Measurements from ENCODE around the gene STARD5. TPM values are rescaled to one million over a fixed set of nuclear protein-coding genes. Genes with fewer than 3 reads are reported as not detected.

The STARD5 gene
- total RNA-seq, 1 experiment from 2014 or later, result 1.0 TPM

GRCh38 chr15:81329446-81329845 is 5.5 kb upstream of the STARD5 start:
- peaks cover 6% of the 10 kb centered on the region for H3K4me1 Mint-ChIP-seq (ENCODE audit: low read depth, unreplicated experiment)
- Histone ChIP-seq H3K9me3 (no peaks in the 10 kb centered on the region), H3K4me1 (peaks cover 6% of the 10 kb centered on the region), H3K4me3 (ENCODE audit: low read depth, low read length) (no peak overlapping the region), H3K36me3 (ENCODE audit: control insufficient read depth, insufficient read depth, low read length) (no peaks in the 10 kb centered on the region), H3K27me3 (replicated peaks; ENCODE audit: control insufficient read depth, insufficient read depth, low read length) (no peaks in the 10 kb centered on the region)
- H3K4me3 Mint-ChIP-seq (ENCODE audit: unreplicated experiment), result no peak overlapping the region
- intact Hi-C loops (cut with micrococcal nuclease; ENCODE audit: unreplicated experiment), result no loop called here
- ChIA-PET CTCF (no interaction called here), POLR2A (no interaction called here)
- DNase-seq, result no peak
- no peak for TF ChIP-seq CTCF (IDR thresholded peaks at IDR 0.05; ENCODE audit: insufficient read depth in 1 of 2, low read depth in 1 of 2, low read length in 1 of 2, severe bottlenecking in 1 of 2, unreplicated experiment in 1 of 2)
- H3K27ac Mint-ChIP-seq (ENCODE audit: unreplicated experiment), result no peak overlapping the region
- H3K9me3 Mint-ChIP-seq (ENCODE audit: unreplicated experiment), result no peaks in the 10 kb centered on the region
- H3K27me3 Mint-ChIP-seq (ENCODE audit: insufficient read depth, unreplicated experiment), result peaks cover 3% of the 10 kb centered on the region
- BruUV-seq (replicated peaks), result no TSS peak
- no peaks in the 10 kb centered on the region for H3K36me3 Mint-ChIP-seq (ENCODE audit: insufficient read depth, unreplicated experiment)

DNA sequence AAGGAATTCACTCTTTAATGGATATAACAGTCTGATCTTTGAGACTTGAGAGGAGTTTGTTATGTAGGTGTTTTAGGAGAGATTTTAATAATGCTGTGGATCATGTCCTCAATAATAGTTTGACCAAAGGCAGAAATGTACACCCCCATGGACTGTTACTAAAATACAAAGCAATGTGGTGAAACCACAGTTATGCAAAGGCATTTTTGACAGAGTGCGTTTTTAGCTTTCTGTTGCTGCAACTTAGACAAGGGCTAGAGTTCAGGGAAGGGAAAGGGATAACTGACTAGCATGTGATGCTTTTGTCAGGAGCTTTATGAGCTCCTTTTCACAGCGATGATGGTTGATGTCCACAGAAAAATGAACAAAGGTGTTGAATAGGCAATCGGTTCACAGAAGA is 3.6 kb upstream of the STARD5 start:
- Histone ChIP-seq H3K27me3 (replicated peaks; ENCODE audit: control insufficient read depth, insufficient read depth, low read length) (no peaks in the 10 kb centered on the region), H3K4me1 (peaks cover 10% of the 10 kb centered on the region), H3K9me3 (no peaks in the 10 kb centered on the region), H3K4me3 (ENCODE audit: low read depth, low read length) (no peak overlapping the region), H3K36me3 (ENCODE audit: control insufficient read depth, insufficient read depth, low read length) (no peaks in the 10 kb centered on the region)
- no peaks in the 10 kb centered on the region for H3K27me3 Mint-ChIP-seq (ENCODE audit: insufficient read depth, unreplicated experiment)
- peaks cover 6% of the 10 kb centered on the region for H3K4me1 Mint-ChIP-seq (ENCODE audit: low read depth, unreplicated experiment)
- H3K9me3 Mint-ChIP-seq (ENCODE audit: unreplicated experiment), result no peaks in the 10 kb centered on the region
- TF ChIP-seq CTCF (IDR thresholded peaks at IDR 0.05; ENCODE audit: insufficient read depth in 1 of 2, low read depth in 1 of 2, low read length in 1 of 2, severe bottlenecking in 1 of 2, unreplicated experiment in 1 of 2), result no peak
- no peak overlapping the region for H3K4me3 Mint-ChIP-seq (ENCODE audit: unreplicated experiment)
- no peak overlapping the region for H3K27ac Mint-ChIP-seq (ENCODE audit: unreplicated experiment)
- BruUV-seq (replicated peaks), result no TSS peak
- no peaks in the 10 kb centered on the region for H3K36me3 Mint-ChIP-seq (ENCODE audit: insufficient read depth, unreplicated experiment)
- POLR2A ChIA-PET, result no interaction called here
- CTCF ChIA-PET, result no interaction called here
- no peak for DNase-seq
- intact Hi-C loops (cut with micrococcal nuclease; ENCODE audit: unreplicated experiment), result no loop called here

GRCh38 chr15:81326466-81327212 is 2.7 kb upstream of the STARD5 start:
- H3K27ac Mint-ChIP-seq (ENCODE audit: unreplicated experiment), result no peak overlapping the region
- Histone ChIP-seq H3K36me3 (ENCODE audit: control insufficient read depth, insufficient read depth, low read length) (no peaks in the 10 kb centered on the region), H3K27me3 (replicated peaks; ENCODE audit: control insufficient read depth, insufficient read depth, low read length) (no peaks in the 10 kb centered on the region), H3K4me3 (ENCODE audit: low read depth, low read length) (no peak overlapping the region), H3K9me3 (no peaks in the 10 kb centered on the region), H3K4me1 (peaks cover 15% of the 10 kb centered on the region)
- H3K36me3 Mint-ChIP-seq (ENCODE audit: insufficient read depth, unreplicated experiment), result no peaks in the 10 kb centered on the region
- H3K4me1 Mint-ChIP-seq (ENCODE audit: low read depth, unreplicated experiment), result peaks cover 6% of the 10 kb centered on the region
- H3K4me3 Mint-ChIP-seq (ENCODE audit: unreplicated experiment), result no peak overlapping the region
- TF ChIP-seq CTCF (IDR thresholded peaks at IDR 0.05; ENCODE audit: insufficient read depth in 1 of 2, low read depth in 1 of 2, low read length in 1 of 2, severe bottlenecking in 1 of 2, unreplicated experiment in 1 of 2), result no peak
- ChIA-PET POLR2A (no interaction called here), CTCF (no interaction called here)
- no peaks in the 10 kb centered on the region for H3K9me3 Mint-ChIP-seq (ENCODE audit: unreplicated experiment)
- H3K27me3 Mint-ChIP-seq (ENCODE audit: insufficient read depth, unreplicated experiment), result no peaks in the 10 kb centered on the region
- no peak for DNase-seq
- BruUV-seq (replicated peaks), result no TSS peak
- intact Hi-C loops (cut with micrococcal nuclease; ENCODE audit: unreplicated experiment), result no loop called here

All from Caco-2 (cell line).